H1 (cell line): ENCODE data around the gene ANO6. TPM values are rescaled to one million over a fixed set of nuclear protein-coding genes. Genes with fewer than 3 reads are reported as not detected.

ENCODE experiments used
- CTCF ChIA-PET: fragments of 300-600 bp; sonication (Branson Sonifier 250); formaldehyde crosslinking; loops from one replicate; lab custom pipeline; 2021; ENCODE audit not compliant: partially characterized antibody; lab: Charles Lee
- POLR2A ChIA-PET: fragments of 300-600 bp; sonication (Branson Sonifier 250); formaldehyde crosslinking; loops from one replicate; lab custom pipeline; 2021; ENCODE audit warnings: inconsistent platforms; ENCODE audit not compliant: partially characterized antibody; lab: Charles Lee
- DNase-seq, 2 experiments: peaks; one replicate each; pipeline versions ENCODE4 v3.0.0 to v3.0.0-alpha.2; 2010 to 2022; ENCODE audit warnings: low spot score in 2 of 2, low read depth in 1 of 2, mixed read lengths in 1 of 2
- FAIRE-seq: peaks from 2 replicates; lab custom pipeline; 2011; peaks lifted over from hg19 to GRCh38; lab: Jason Lieb, UNC
- H2AFZ ChIP-seq: 2 replicates; pipeline ENCODE4 v1.8.1; 2012; ENCODE audit warnings: low read length, inconsistent platforms
- H2AK5ac ChIP-seq: 2 replicates; pipeline ENCODE4 v1.6.1; 2013; ENCODE audit warnings: low read depth, low read length
- H2BK120ac ChIP-seq: replicated peaks from 2 replicates; pipeline ENCODE3; 2013; ENCODE audit warnings: low read depth, low read length, inconsistent platforms
- H2BK12ac ChIP-seq: 2 replicates; pipeline ENCODE4 v1.6.1; 2013; ENCODE audit warnings: low read depth, low read length
- H2BK15ac ChIP-seq: 2 replicates; pipeline ENCODE4 v1.6.1; 2013; ENCODE audit warnings: low read length
- H2BK20ac ChIP-seq: 2 replicates; pipeline ENCODE4 v1.6.1; 2013; ENCODE audit warnings: low read length
- H2BK5ac ChIP-seq: 2 replicates; pipeline ENCODE4 v1.6.1; 2013; ENCODE audit warnings: low read depth, low read length
- H3K14ac ChIP-seq: 2 replicates; pipeline ENCODE4 v1.6.1; 2013; ENCODE audit warnings: inconsistent platforms; ENCODE audit not compliant: insufficient read length
- H3K18ac ChIP-seq: 2 replicates; pipeline ENCODE4 v1.6.1; 2013; ENCODE audit warnings: low read length; ENCODE audit errors: extremely low read depth
- H3K23ac ChIP-seq: 2 replicates; pipeline ENCODE4 v1.6.1; 2013; ENCODE audit warnings: inconsistent platforms; ENCODE audit not compliant: insufficient read length
- H3K23me2 ChIP-seq: 2 replicates; pipeline ENCODE4 v1.6.1; 2013; ENCODE audit warnings: low read depth, low read length
- H3K27ac ChIP-seq: 2 replicates; pipeline ENCODE4 v1.6.1; 2011; ENCODE audit warnings: low read depth, low read length, inconsistent platforms
- H3K27me3 ChIP-seq, 4 experiments: replicated peaks in 1 of 4; 1 replicate in 1 of 4; 2 replicates in 3 of 4; pipeline versions ENCODE4 v1.6.1 to v1.8.1; 2011 to 2013; ENCODE audit warnings: low read length in 3 of 4, mild to moderate bottlenecking in 3 of 4, inconsistent platforms in 2 of 4, mixed read lengths in 2 of 4, moderate library complexity in 1 of 4; ENCODE audit not compliant: control insufficient read depth in 3 of 4, insufficient read depth in 3 of 4; ENCODE audit errors: extremely low read depth in 1 of 4
- H3K36me3 ChIP-seq, 4 experiments: 2 replicates each; pipeline versions ENCODE4 v1.6.1 to v1.8.1; 2011 to 2013; ENCODE audit warnings: mild to moderate bottlenecking in 4 of 4, low read length in 3 of 4, moderate library complexity in 2 of 4, control low read depth in 1 of 4, inconsistent platforms in 1 of 4; ENCODE audit not compliant: insufficient read depth in 4 of 4, control insufficient read depth in 2 of 4
- H3K4ac ChIP-seq: replicated peaks from 2 replicates; pipeline ENCODE3; 2013; ENCODE audit warnings: low read length, low read depth, mixed read lengths, inconsistent platforms; ENCODE audit not compliant: insufficient read length
- H3K4me1 ChIP-seq, 4 experiments: replicated peaks in 1 of 4; 1 replicate in 1 of 4; 2 replicates in 3 of 4; pipeline versions ENCODE4 v1.6.1 to v1.8.1; 2011 to 2013; ENCODE audit warnings: low read length in 3 of 4, inconsistent platforms in 2 of 4, mixed read lengths in 1 of 4; ENCODE audit not compliant: insufficient read depth in 4 of 4, control insufficient read depth in 3 of 4
- H3K4me2 ChIP-seq, 2 experiments: 2 replicates each; pipeline versions ENCODE4 v1.6.1 to v1.8.1; 2011 to 2013; ENCODE audit warnings: low read depth in 2 of 2, low read length in 2 of 2, control low read depth in 1 of 2, inconsistent platforms in 1 of 2, mild to moderate bottlenecking in 1 of 2; ENCODE audit not compliant: insufficient read depth in 1 of 2
- H3K4me3 ChIP-seq, 4 experiments: fragments of 200-600, 300-600 bp in 1 of 4; sonication (generic), shearing (Covaris generic), sonication (Bioruptor Twin) in 1 of 4; 2 replicates each; pipeline versions ENCODE4 v1.5.1 to v1.8.1; 2011 to 2016; ENCODE audit warnings: low read length in 4 of 4, low read depth in 3 of 4, control low read depth in 2 of 4, inconsistent platforms in 2 of 4, mild to moderate bottlenecking in 2 of 4, mixed read lengths in 1 of 4, moderate library complexity in 1 of 4; ENCODE audit not compliant: insufficient read depth in 2 of 4; ENCODE audit errors: extremely low read depth in 1 of 4
- H3K56ac ChIP-seq: replicated peaks from 2 replicates; pipeline ENCODE3; 2013; ENCODE audit warnings: low read depth, mild to moderate bottlenecking, mixed read lengths, low read length, inconsistent platforms; ENCODE audit not compliant: insufficient read length
- H3K79me1 ChIP-seq: 2 replicates; pipeline ENCODE4 v1.6.1; 2013; ENCODE audit warnings: low read depth, low read length, control low read depth
- H3K79me2 ChIP-seq, 2 experiments: 2 replicates each; pipeline versions ENCODE4 v1.6.1 to v1.8.1; 2012 to 2013; ENCODE audit warnings: low read length in 2 of 2, mild to moderate bottlenecking in 2 of 2, inconsistent platforms in 1 of 2; ENCODE audit not compliant: insufficient read depth in 2 of 2, control insufficient read depth in 1 of 2
- H3K9ac ChIP-seq, 4 experiments: replicated peaks in 1 of 4; 1 replicate in 1 of 4; 2 replicates in 3 of 4; pipeline versions ENCODE4 v1.6.1 to v1.8.1; 2011 to 2013; ENCODE audit warnings: low read depth in 3 of 4, low read length in 3 of 4, control low read depth in 2 of 4, mild to moderate bottlenecking in 2 of 4, moderate library complexity in 2 of 4, inconsistent platforms in 1 of 4; ENCODE audit errors: extremely low read depth in 1 of 4
- H3K9me3 ChIP-seq, 2 experiments: 2 replicates each; pipeline versions ENCODE4 v1.6.1 to v1.8.1; 2012 to 2013; ENCODE audit warnings: mild to moderate bottlenecking in 2 of 2, moderate library complexity in 2 of 2, control low read depth in 1 of 2, inconsistent platforms in 1 of 2, low read depth in 1 of 2, low read length in 1 of 2, mixed read lengths in 1 of 2; ENCODE audit not compliant: insufficient read depth in 2 of 2
- H4K20me1 ChIP-seq, 2 experiments: replicated peaks in 1 of 2; 2 replicates each; pipeline versions ENCODE3 to v1.8.1; 2011 to 2013; ENCODE audit warnings: inconsistent platforms in 2 of 2, low read length in 2 of 2, mild to moderate bottlenecking in 1 of 2; ENCODE audit not compliant: insufficient read depth in 2 of 2, control insufficient read depth in 1 of 2
- H4K5ac ChIP-seq: 2 replicates; pipeline ENCODE4 v1.6.1; 2013; ENCODE audit warnings: low read length, low read depth, mixed read lengths, inconsistent platforms; ENCODE audit not compliant: insufficient read length
- H4K8ac ChIP-seq: 2 replicates; pipeline ENCODE4 v1.8.0; 2013; ENCODE audit warnings: mild to moderate bottlenecking, moderate library complexity, low read length, inconsistent platforms; ENCODE audit not compliant: insufficient read depth; ENCODE audit errors: extremely low read depth
- H4K91ac ChIP-seq: replicated peaks from 2 replicates; pipeline ENCODE3; 2013; ENCODE audit warnings: low read length, mixed read lengths, inconsistent platforms; ENCODE audit not compliant: insufficient read length
- BRCA1 ChIP-seq: IDR thresholded peaks from 2 replicates; pipeline ENCODE4 v1.6.1; 2012; ENCODE audit warnings: low read depth, low read length, improper control_type of control experiment
- KDM5A ChIP-seq: fragments of 200-600 bp; IDR thresholded peaks from 2 replicates; pipeline ENCODE4 v1.7.1; 2012; ENCODE audit warnings: mild to moderate bottlenecking, low read length, inconsistent platforms, mixed read lengths
- MAFK ChIP-seq: IDR thresholded peaks from 2 replicates; pipeline ENCODE4 v1.6.1; 2012; ENCODE audit warnings: low read depth, mild to moderate bottlenecking, improper control_type of control experiment, low read length
- PHF8 ChIP-seq: fragments of 200-600 bp; sonication (generic); conservative IDR thresholded peaks from 2 replicates; pipeline ENCODE4 v1.7.1; 2012; ENCODE audit warnings: low read depth, mild to moderate bottlenecking, inconsistent platforms, low read length, moderate library complexity
- RNF2 ChIP-seq: fragments of 200-900, 300-1000 bp; sonication (generic); IDR thresholded peaks from 2 replicates; pipeline ENCODE4 v1.7.1; 2016; ENCODE audit warnings: borderline replicate concordance, low read depth, mild to moderate bottlenecking, antibody characterized with exemption, low read length; ENCODE audit not compliant: poor library complexity, severe bottlenecking; ENCODE audit errors: missing control alignments
- TEAD4 ChIP-seq: IDR thresholded peaks from 2 replicates; pipeline ENCODE4 v1.6.1; 2012; ENCODE audit warnings: low read depth, low read length, inconsistent platforms, mixed read lengths
- YY1 ChIP-seq: IDR thresholded peaks from 2 replicates; pipeline ENCODE4 v1.6.1; 2011; ENCODE audit warnings: low read depth, mild to moderate bottlenecking, low read length
- WGBS, 2 experiments: shearing (Covaris generic) in 1 of 2; methylation state at CpG; one replicate each; pipeline versions ENCODE4 v1.1.6 to v1.1.7; 2013 to 2015; ENCODE audit warnings: low lambda C conversion rate in 2 of 2, mixed read lengths in 2 of 2, inconsistent platforms in 1 of 2, low coverage in 1 of 2, missing lambda C conversion rate in 1 of 2; ENCODE audit not compliant: insufficient replicate concordance in 2 of 2, insufficient coverage in 1 of 2, insufficient read length in 1 of 2; ENCODE audit errors: extremely low coverage in 1 of 2, missing lambda C conversion rate in 1 of 2; 5-methylcytosine and 5-hydroxymethylcytosine counted together
- polyA plus RNA-seq, 7 experiments: library from polyadenylated mRNA; depleted of rRNA in 3 of 7; stranded (reverse) in 5 of 7; unstranded in 2 of 7; fragments of >200 nt in 5 of 7; fragments of 200-250 nt in 2 of 7; gene quantifications; 1 replicate in 5 of 7; 2 replicates in 1 of 7; 4 replicates in 1 of 7; pipeline versions ENCODE4 v1.2.1 to v1.2.3, GENCODE V29; 2011 to 2013; ENCODE audit warnings: missing spikeins in 2 of 7, mixed read lengths in 2 of 7
- total RNA-seq: library from RNA; stranded (reverse); fragmentation: NEBNext Ultra II Directional; extraction: Animal tissue kit (Norgen Biotek cat#: 25700); gene quantifications from 2 replicates; pipeline ENCODE4 v1.2.1, GENCODE V29; 2021
- TF ChIP-seq, protein P1 (sequence below): IDR thresholded peaks from 2 replicates; pipeline ENCODE4 v1.6.1; 2011; ENCODE audit warnings: low read length, improper control_type of control experiment

ANO6 gene
- total and polyA plus RNA-seq, 2 of the 8 experiments (the other 6 are each of a cell fraction or from before 2014, with no cell fraction given), result 15.1 to 39.7 TPM

DNA sequence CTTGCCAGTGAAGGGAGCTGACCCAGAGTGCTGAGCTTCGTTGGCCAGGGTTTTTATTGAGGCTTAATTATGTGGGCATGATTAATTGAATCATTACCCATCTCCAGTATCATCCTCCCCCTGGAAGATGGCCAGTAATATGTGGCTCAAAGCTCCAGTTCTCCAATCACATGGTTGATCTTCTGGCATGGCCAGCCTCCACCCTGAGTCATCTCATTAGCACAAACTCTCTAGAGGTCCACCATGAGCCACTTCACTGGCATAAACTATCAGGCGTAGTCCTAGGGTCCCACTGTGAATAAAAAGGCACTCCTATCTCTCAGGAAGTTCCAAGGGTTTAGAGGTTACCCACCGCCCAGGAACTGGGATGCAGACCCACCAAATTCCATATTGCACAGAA, 135.0 kb downstream of the ANO6 start:
- H3K14ac ChIP-seq, result no peak overlapping the region
- no peak overlapping the region for H4K8ac ChIP-seq
- H3K27ac ChIP-seq, result no peak overlapping the region
- H2BK15ac ChIP-seq, result no peak overlapping the region
- peaks cover 5 to 11% of the 10 kb centered on the region in 2 experiments; a peak in 1 of 4 replicates for H3K9me3 ChIP-seq
- no peak overlapping the region for H3K4me3 ChIP-seq
- H3K4me1 ChIP-seq, result peaks cover 0 to 3% (median 0%) of the 10 kb centered on the region in 4 experiments; a peak in 1 of 7 replicates
- no peak for DNase-seq
- no peak overlapping the region for H3K18ac ChIP-seq
- H4K91ac ChIP-seq, result no peak overlapping the region
- no peaks in the 10 kb centered on the region for H3K79me2 ChIP-seq
- no peak overlapping the region for H2BK120ac ChIP-seq
- no peak overlapping the region for H3K4ac ChIP-seq
- WGBS, 2 experiments, result 93% methylated on average over 3 of the region's 3 CpGs; no CpG with 5 or more reads in 1 of the 2 experiments
- POLR2A ChIA-PET, result no interaction called here
- H2BK5ac ChIP-seq, result no peak overlapping the region
- no peaks in the 10 kb centered on the region for H4K20me1 ChIP-seq
- no peak overlapping the region for H3K4me2 ChIP-seq
- H4K5ac ChIP-seq, result no peak overlapping the region
- H2AFZ ChIP-seq, result no peak overlapping the region
- CTCF ChIA-PET, result interaction anchor here (1.1 kb wide), 1 partner anchor 9 kb away, joined by 5 read pairs; no protein-coding TSS in a partner anchor
- TF ChIP-seq RNF2 (no peak), YY1 (no peak), BRCA1 (no peak), MAFK (no peak), PHF8 (no peak), TEAD4 (no peak), KDM5A (no peak)
- TF ChIP-seq, protein P1, sequence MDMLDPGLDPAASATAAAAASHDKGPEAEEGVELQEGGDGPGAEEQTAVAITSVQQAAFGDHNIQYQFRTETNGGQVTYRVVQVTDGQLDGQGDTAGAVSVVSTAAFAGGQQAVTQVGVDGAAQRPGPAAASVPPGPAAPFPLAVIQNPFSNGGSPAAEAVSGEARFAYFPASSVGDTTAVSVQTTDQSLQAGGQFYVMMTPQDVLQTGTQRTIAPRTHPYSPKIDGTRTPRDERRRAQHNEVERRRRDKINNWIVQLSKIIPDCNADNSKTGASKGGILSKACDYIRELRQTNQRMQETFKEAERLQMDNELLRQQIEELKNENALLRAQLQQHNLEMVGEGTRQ, result no peak
- TF ChIP-seq, all 59 proteins: peak for 0
- no peak for FAIRE-seq
- H2AK5ac ChIP-seq, result no peak overlapping the region
- no peaks in the 10 kb centered on the region for H3K79me1 ChIP-seq
- no peak overlapping the region for H2BK20ac ChIP-seq
- H3K23ac ChIP-seq, result no peak overlapping the region
- no peak overlapping the region for H3K56ac ChIP-seq
- H3K27me3 ChIP-seq, result no peaks in the 10 kb centered on the region
- no peak overlapping the region for H2BK12ac ChIP-seq
- H3K36me3 ChIP-seq, result peaks cover 3 to 35% (median 19%) of the 10 kb centered on the region in 4 experiments; a peak in 6 of 8 replicates
- H3K23me2 ChIP-seq, result peaks cover 2% of the 10 kb centered on the region; the same call in 1 of the 2 replicates
- H3K9ac ChIP-seq, result no peak overlapping the region
